GM11168 (cell line): ENCODE data around the gene BCL2.
"Not testable (repeated sequence)": the region's sequence is repeated elsewhere in the genome, so short reads cannot be mapped to it uniquely, and the experiment has no call there.

ENCODE experiments used
- in situ Hi-C: fragments of 300-500 bp; cut with MboI; formaldehyde crosslinking; loops from one replicate; pipeline ENCODE4 v1.12.0; 2022; ENCODE audit warnings: low sequenced_read_pairs; ENCODE audit not compliant: unreplicated experiment

The BCL2 gene

GRCh38 chr18:63240531-63241316 lies 78.8 kb downstream of the BCL2 start:
- in situ Hi-C loops: no loop called here

- in situ Hi-C loops: no loop called here
These were observed 80.9 kb downstream of the BCL2 start for GRCh38 chr18:63238693-63239075.

GRCh38 chr18:63237881-63238692 lies 81.5 kb downstream of the BCL2 start:
- in situ Hi-C loops: no loop called here

- in situ Hi-C loops: no loop called here
These were observed 82.4 kb downstream of the BCL2 start for GRCh38 chr18:63236921-63237846.

- in situ Hi-C loops: no loop called here
These were observed 83.2 kb downstream of the BCL2 start for GRCh38 chr18:63236406-63236805.

GRCh38 chr18:63235920-63236319 lies 83.6 kb downstream of the BCL2 start:
- in situ Hi-C loops: not testable (repeated sequence)

GRCh38 chr18:63234841-63235240 lies 84.7 kb downstream of the BCL2 start:
- in situ Hi-C loops: no loop called here

GRCh38 chr18:63234432-63234831 lies 85.1 kb downstream of the BCL2 start:
- in situ Hi-C loops: no loop called here

GRCh38 chr18:63233334-63233733 lies 86.2 kb downstream of the BCL2 start:
- in situ Hi-C loops: no loop called here

GRCh38 chr18:63232826-63233225 lies 86.7 kb downstream of the BCL2 start:
- in situ Hi-C loops: no loop called here

GRCh38 chr18:63229971-63230370 lies 89.6 kb downstream of the BCL2 start:
- in situ Hi-C loops: no loop called here

- in situ Hi-C loops: no loop called here
These were observed 94.1 kb downstream of the BCL2 start for GRCh38 chr18:63225434-63225833.

GRCh38 chr18:63224630-63225029 lies 94.9 kb downstream of the BCL2 start:
- in situ Hi-C loops: no loop called here

- in situ Hi-C loops: no loop called here
These were observed 95.7 kb downstream of the BCL2 start for GRCh38 chr18:63223837-63224236.

GRCh38 chr18:63220903-63221302 lies 98.7 kb downstream of the BCL2 start:
- in situ Hi-C loops: no loop called here

- in situ Hi-C loops: no loop called here
These were observed 101.1 kb downstream of the BCL2 start for GRCh38 chr18:63218472-63218871.

GRCh38 chr18:63216516-63217311 lies 102.9 kb downstream of the BCL2 start:
- in situ Hi-C loops: no loop called here

- in situ Hi-C loops: no loop called here
These were observed 105.5 kb downstream of the BCL2 start for GRCh38 chr18:63213936-63214671.

GRCh38 chr18:63213331-63213900 lies 106.2 kb downstream of the BCL2 start:
- in situ Hi-C loops: no loop called here
